Gastroesophageal sphincter (tissue), 3 donors: Measurements from ENCODE around the gene SUPT3H.

Source experiments
- CTCF ChIP-seq, 4 experiments: fragments of 200-600 bp in 2 of 4; fragments of 450-650 bp in 2 of 4; sonication (generic) in 1 of 4; IDR thresholded peaks; one replicate each; pipeline ENCODE4 v1.5.1; 2017 to 2019; ENCODE audit warnings: antibody characterized with exemption in 4 of 4, mild to moderate bottlenecking in 2 of 4, moderate library complexity in 2 of 4
- EP300 ChIP-seq: sonication (generic); formaldehyde crosslinking; IDR thresholded peaks from one replicate; pipeline ENCODE4 v1.6.1; 2017; ENCODE audit warnings: antibody characterized with exemption, mild to moderate bottlenecking

DNA sequence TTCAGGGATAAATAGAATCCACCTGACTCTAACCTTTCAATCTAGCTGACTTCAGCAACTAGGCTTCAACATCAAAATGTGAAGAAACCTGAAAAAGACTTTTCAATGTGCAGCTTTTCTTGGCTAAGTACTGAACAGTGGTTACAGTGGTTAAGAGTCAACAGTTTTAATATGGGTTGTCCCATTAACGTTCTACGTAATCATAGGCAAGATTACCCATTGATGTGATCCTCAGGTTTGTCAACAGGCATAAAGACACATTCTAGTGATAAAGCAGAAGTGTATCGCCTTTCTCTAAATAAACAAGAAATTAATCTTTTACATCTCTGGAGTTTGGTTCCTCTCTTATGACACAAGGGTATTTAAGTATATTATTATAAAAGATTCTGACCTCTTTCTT lies 203.7 kb downstream of the SUPT3H start:
- TF ChIP-seq CTCF (IDR thresholded peaks at IDR 0.05): no peak
- TF ChIP-seq EP300: no peak
